Measurements from ENCODE around the gene KLF9. TPM values are rescaled to one million over a fixed set of nuclear protein-coding genes. Genes with fewer than 3 reads are reported as not detected.

The KLF9 gene
- total and polyA plus RNA-seq, 9 of the 15 experiments (the other 6 are each of a cell fraction or from before 2014, with no cell fraction given) = 3.3 to 11.9 (median 6.9) TPM

DNA sequence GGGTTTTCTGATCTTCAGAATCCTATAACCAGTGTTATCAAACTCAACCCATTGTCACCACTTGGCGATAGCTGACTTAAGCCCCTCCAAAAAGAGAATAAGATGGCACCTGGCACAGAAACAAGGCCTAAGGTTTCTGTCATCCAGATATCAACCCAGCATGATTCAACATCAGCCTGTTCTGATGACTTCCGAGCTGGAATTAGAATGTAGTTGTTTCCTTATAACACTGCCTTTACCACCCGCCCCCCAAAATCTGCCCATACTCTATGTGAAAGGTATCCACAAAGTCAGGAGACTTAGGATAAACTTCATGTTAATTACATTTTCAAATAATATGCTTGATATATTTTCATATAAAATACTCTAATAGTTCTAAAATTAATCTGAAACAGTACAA, 5.2 kb downstream of the KLF9 start:
- H3K4me3 ChIP-seq = no peak overlapping the region
- ChIA-PET POLR2A (interaction anchor here (5.3 kb wide), 1 partner anchor 11 kb away, joined by 38 read pairs; no protein-coding TSS in a partner anchor), CTCF (ENCODE audit: low intra/inter-chr PET ratio) (no interaction called here)
- ATAC-seq (no peak), FAIRE-seq (no peak), DNase-seq (ENCODE audit: extremely low read depth in 1 of 4, low spot score in 3 of 4) (no peak)
- in situ Hi-C loops (cut with MboI) (no loop called here), intact Hi-C loops (cut with micrococcal nuclease) (no loop called here)
- no peak overlapping the region for H2AFZ ChIP-seq (ENCODE audit: low read depth, low read length)
- H3K4me2 ChIP-seq (ENCODE audit: insufficient read depth, low read length) = no peak overlapping the region
- 68% methylated on average over 3 of the region's 3 CpGs for WGBS (ENCODE audit: insufficient coverage, low coverage, missing lambda C conversion rate)
- H3K4me1 ChIP-seq (replicated peaks in 1 of 2; ENCODE audit: control insufficient read depth in 2 of 2, insufficient read depth in 2 of 2, low read length in 2 of 2) = peaks cover 19 to 36% of the 10 kb centered on the region in 2 experiments; a peak in 4 of 5 replicates
- H4K20me1 ChIP-seq (replicated peaks; ENCODE audit: control insufficient read depth, insufficient read depth, low read length) = no peaks in the 10 kb centered on the region; the same call in 1 of the 2 replicates
- no peaks in the 10 kb centered on the region for H3K9me1 ChIP-seq (ENCODE audit: control insufficient read depth, insufficient read depth, low read length)
- H3K9ac ChIP-seq (ENCODE audit: insufficient read depth in 1 of 2, low read depth in 2 of 2, low read length in 2 of 2) = no peak overlapping the region
- H3K36me3 ChIP-seq (ENCODE audit: control insufficient read depth, insufficient read depth, low read length) = no peaks in the 10 kb centered on the region
- BruUV-seq (replicated peaks) = no TSS peak
- no peaks in the 10 kb centered on the region for H3K27me3 ChIP-seq (ENCODE audit: control insufficient read depth in 2 of 2, insufficient read depth in 2 of 2, low read length in 2 of 2)
- H3K79me2 ChIP-seq (ENCODE audit: control insufficient read depth, insufficient read depth, low read length) = peaks cover 88% of the 10 kb centered on the region
- H3K9me3 ChIP-seq (replicated peaks; ENCODE audit: control insufficient read depth, insufficient read depth, low read depth, low read length) = no peaks in the 10 kb centered on the region
- no peak overlapping the region for H3K27ac ChIP-seq (ENCODE audit: extremely low read depth, low read depth, low read length)
- TF ChIP-seq NFE2L1 (tag; IDR thresholded peaks at IDR 0.05; ENCODE audit: borderline replicate concordance, low read depth) = no peak
- TF ChIP-seq, protein P1, sequence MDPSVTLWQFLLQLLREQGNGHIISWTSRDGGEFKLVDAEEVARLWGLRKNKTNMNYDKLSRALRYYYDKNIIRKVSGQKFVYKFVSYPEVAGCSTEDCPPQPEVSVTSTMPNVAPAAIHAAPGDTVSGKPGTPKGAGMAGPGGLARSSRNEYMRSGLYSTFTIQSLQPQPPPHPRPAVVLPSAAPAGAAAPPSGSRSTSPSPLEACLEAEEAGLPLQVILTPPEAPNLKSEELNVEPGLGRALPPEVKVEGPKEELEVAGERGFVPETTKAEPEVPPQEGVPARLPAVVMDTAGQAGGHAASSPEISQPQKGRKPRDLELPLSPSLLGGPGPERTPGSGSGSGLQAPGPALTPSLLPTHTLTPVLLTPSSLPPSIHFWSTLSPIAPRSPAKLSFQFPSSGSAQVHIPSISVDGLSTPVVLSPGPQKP (CRISPR knock-in tag; IDR thresholded peaks at IDR 0.05) = no peak
- TF ChIP-seq, protein P2, sequence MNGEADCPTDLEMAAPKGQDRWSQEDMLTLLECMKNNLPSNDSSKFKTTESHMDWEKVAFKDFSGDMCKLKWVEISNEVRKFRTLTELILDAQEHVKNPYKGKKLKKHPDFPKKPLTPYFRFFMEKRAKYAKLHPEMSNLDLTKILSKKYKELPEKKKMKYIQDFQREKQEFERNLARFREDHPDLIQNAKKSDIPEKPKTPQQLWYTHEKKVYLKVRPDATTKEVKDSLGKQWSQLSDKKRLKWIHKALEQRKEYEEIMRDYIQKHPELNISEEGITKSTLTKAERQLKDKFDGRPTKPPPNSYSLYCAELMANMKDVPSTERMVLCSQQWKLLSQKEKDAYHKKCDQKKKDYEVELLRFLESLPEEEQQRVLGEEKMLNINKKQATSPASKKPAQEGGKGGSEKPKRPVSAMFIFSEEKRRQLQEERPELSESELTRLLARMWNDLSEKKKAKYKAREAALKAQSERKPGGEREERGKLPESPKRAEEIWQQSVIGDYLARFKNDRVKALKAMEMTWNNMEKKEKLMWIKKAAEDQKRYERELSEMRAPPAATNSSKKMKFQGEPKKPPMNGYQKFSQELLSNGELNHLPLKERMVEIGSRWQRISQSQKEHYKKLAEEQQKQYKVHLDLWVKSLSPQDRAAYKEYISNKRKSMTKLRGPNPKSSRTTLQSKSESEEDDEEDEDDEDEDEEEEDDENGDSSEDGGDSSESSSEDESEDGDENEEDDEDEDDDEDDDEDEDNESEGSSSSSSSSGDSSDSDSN (IDR thresholded peaks at IDR 0.05; ENCODE audit: borderline replicate concordance in 1 of 2, low read depth in 2 of 2, low read length in 2 of 2) = no peak
- TF ChIP-seq, protein P3, sequence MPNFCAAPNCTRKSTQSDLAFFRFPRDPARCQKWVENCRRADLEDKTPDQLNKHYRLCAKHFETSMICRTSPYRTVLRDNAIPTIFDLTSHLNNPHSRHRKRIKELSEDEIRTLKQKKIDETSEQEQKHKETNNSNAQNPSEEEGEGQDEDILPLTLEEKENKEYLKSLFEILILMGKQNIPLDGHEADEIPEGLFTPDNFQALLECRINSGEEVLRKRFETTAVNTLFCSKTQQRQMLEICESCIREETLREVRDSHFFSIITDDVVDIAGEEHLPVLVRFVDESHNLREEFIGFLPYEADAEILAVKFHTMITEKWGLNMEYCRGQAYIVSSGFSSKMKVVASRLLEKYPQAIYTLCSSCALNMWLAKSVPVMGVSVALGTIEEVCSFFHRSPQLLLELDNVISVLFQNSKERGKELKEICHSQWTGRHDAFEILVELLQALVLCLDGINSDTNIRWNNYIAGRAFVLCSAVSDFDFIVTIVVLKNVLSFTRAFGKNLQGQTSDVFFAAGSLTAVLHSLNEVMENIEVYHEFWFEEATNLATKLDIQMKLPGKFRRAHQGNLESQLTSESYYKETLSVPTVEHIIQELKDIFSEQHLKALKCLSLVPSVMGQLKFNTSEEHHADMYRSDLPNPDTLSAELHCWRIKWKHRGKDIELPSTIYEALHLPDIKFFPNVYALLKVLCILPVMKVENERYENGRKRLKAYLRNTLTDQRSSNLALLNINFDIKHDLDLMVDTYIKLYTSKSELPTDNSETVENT (CRISPR knock-in tag; IDR thresholded peaks at IDR 0.05) = no peak
- no peak for TF ChIP-seq SMARCE1 (IDR thresholded peaks at IDR 0.05)
- TF ChIP-seq ZNF311 (CRISPR knock-in tag; IDR thresholded peaks at IDR 0.05) = no peak
- no peak for TF ChIP-seq POLR3A (IDR thresholded peaks at IDR 0.05; ENCODE audit: borderline replicate concordance, extremely low read depth, insufficient read depth, insufficient read length)
- TF ChIP-seq, protein P4, sequence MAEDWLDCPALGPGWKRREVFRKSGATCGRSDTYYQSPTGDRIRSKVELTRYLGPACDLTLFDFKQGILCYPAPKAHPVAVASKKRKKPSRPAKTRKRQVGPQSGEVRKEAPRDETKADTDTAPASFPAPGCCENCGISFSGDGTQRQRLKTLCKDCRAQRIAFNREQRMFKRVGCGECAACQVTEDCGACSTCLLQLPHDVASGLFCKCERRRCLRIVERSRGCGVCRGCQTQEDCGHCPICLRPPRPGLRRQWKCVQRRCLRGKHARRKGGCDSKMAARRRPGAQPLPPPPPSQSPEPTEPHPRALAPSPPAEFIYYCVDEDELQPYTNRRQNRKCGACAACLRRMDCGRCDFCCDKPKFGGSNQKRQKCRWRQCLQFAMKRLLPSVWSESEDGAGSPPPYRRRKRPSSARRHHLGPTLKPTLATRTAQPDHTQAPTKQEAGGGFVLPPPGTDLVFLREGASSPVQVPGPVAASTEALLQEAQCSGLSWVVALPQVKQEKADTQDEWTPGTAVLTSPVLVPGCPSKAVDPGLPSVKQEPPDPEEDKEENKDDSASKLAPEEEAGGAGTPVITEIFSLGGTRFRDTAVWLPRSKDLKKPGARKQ (CRISPR knock-in tag; IDR thresholded peaks at IDR 0.05) = no peak
- TF ChIP-seq ZNF551 (CRISPR knock-in tag; IDR thresholded peaks at IDR 0.05) = no peak
- TF ChIP-seq CCAR2 (IDR thresholded peaks at IDR 0.05; ENCODE audit: low read depth, low read length) = no peak
- no peak for TF ChIP-seq RUNX1 (IDR thresholded peaks at IDR 0.05; ENCODE audit: low read depth)
- no peak for TF ChIP-seq MYNN (IDR thresholded peaks at IDR 0.05)
- no peak for TF ChIP-seq MYNN (CRISPR knock-in tag; IDR thresholded peaks at IDR 0.05)
- TF ChIP-seq, protein P5, sequence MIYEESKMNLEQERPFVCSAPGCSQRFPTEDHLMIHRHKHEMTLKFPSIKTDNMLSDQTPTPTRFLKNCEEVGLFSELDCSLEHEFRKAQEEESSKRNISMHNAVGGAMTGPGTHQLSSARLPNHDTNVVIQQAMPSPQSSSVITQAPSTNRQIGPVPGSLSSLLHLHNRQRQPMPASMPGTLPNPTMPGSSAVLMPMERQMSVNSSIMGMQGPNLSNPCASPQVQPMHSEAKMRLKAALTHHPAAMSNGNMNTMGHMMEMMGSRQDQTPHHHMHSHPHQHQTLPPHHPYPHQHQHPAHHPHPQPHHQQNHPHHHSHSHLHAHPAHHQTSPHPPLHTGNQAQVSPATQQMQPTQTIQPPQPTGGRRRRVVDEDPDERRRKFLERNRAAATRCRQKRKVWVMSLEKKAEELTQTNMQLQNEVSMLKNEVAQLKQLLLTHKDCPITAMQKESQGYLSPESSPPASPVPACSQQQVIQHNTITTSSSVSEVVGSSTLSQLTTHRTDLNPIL (CRISPR knock-in tag; IDR thresholded peaks at IDR 0.05) = no peak
- no peak for TF ChIP-seq CAMTA2 (CRISPR knock-in tag; conservative IDR thresholded peaks at IDR 0.05)
